OCI-LY7 (cell line): Measurements from ENCODE around the gene PRAC2. TPM values are rescaled to one million over a fixed set of nuclear protein-coding genes. Genes with fewer than 3 reads are reported as not detected.

ENCODE experiments used
- BruUV-seq: library from RNA; stranded (reverse); fragments of 400-500 nt; replicated peaks from 2 replicates; lab custom pipeline; 2021; lab: Mats Ljungman, UMichigan
- CTCF ChIA-PET: fragments of 300-600 bp; sonication (Branson Sonifier 250); formaldehyde crosslinking; loops from one replicate; lab custom pipeline; 2022; ENCODE audit warnings: antibody characterized with exemption; ENCODE audit not compliant: unreplicated experiment; lab: Charles Lee
- POLR2A ChIA-PET: fragments of 300-600 bp; sonication (Branson Sonifier 250); formaldehyde crosslinking; loops from one replicate; lab custom pipeline; 2022; ENCODE audit warnings: antibody characterized with exemption; lab: Charles Lee
- DNase-seq: peaks from one replicate; pipeline ENCODE4 v3.0.0-alpha.2; 2015; ENCODE audit warnings: low spot score
- H2AFZ ChIP-seq: fragments of 200-600 bp; sonication (generic), shearing (Covaris generic); 2 replicates; pipeline ENCODE4 v1.6.1; 2014; ENCODE audit warnings: mild to moderate bottlenecking, antibody characterized with exemption, low read length, moderate library complexity
- H3K27ac ChIP-seq: fragments of 200-600 bp; sonication (generic); 2 replicates; pipeline ENCODE4 v1.5.1; 2014; ENCODE audit warnings: mixed run types, low read depth, mild to moderate bottlenecking, moderate library complexity, low read length, inconsistent platforms; ENCODE audit not compliant: poor library complexity, severe bottlenecking
- H3K36me3 ChIP-seq: fragments of 200-600 bp; sonication (generic); 2 replicates; pipeline ENCODE4 v1.6.1; 2014; ENCODE audit warnings: mild to moderate bottlenecking, antibody characterized with exemption, low read length, moderate library complexity, mixed read lengths; ENCODE audit not compliant: insufficient read depth
- H3K4me1 ChIP-seq: fragments of 200-600 bp; sonication (generic); 2 replicates; pipeline ENCODE4 v1.5.1; 2014; ENCODE audit warnings: mild to moderate bottlenecking, low read length; ENCODE audit not compliant: insufficient read depth, poor library complexity, severe bottlenecking
- H3K4me2 ChIP-seq: fragments of 200-600 bp; sonication (generic); 2 replicates; pipeline ENCODE4 v1.6.1; 2014; ENCODE audit warnings: mild to moderate bottlenecking, low read length
- H3K4me3 ChIP-seq: fragments of 200-600 bp; sonication (generic); 2 replicates; pipeline ENCODE4 v1.5.1; 2014; ENCODE audit warnings: mild to moderate bottlenecking, low read depth, low read length; ENCODE audit not compliant: poor library complexity, severe bottlenecking
- H3K79me2 ChIP-seq: fragments of 200-600 bp; sonication (generic); 2 replicates; pipeline ENCODE4 v1.6.1; 2016; ENCODE audit warnings: low read depth, mild to moderate bottlenecking, low read length, moderate library complexity, mixed read lengths; ENCODE audit not compliant: insufficient read depth
- H3K9me2 ChIP-seq: fragments of 200-600 bp; sonication (generic); 2 replicates; pipeline ENCODE4 v1.6.1; 2016; ENCODE audit warnings: mild to moderate bottlenecking, low read length, mixed read lengths; ENCODE audit not compliant: insufficient read depth
- H3K9me3 ChIP-seq: fragments of 200-600 bp; sonication (generic); 2 replicates; pipeline ENCODE4 v1.6.1; 2014; ENCODE audit warnings: mild to moderate bottlenecking, mixed run types, low read length, mixed read lengths
- H4K20me1 ChIP-seq: fragments of 200-600 bp; sonication (generic); 2 replicates; pipeline ENCODE4 v1.6.1; 2014; ENCODE audit warnings: mild to moderate bottlenecking, antibody characterized with exemption, low read length, moderate library complexity, mixed read lengths; ENCODE audit not compliant: insufficient read depth
- CTCF ChIP-seq: fragments of 200-600 bp; sonication (generic); conservative IDR thresholded peaks from 2 replicates; pipeline ENCODE4 v1.5.1; 2014; ENCODE audit warnings: mild to moderate bottlenecking, antibody characterized with exemption, low read length, moderate library complexity, mixed read lengths
- EZH2phosphoT487 ChIP-seq: fragments of 200-600 bp; sonication (generic); IDR thresholded peaks from 2 replicates; pipeline ENCODE4 v1.6.1; 2018; ENCODE audit warnings: low read depth, borderline replicate concordance, mild to moderate bottlenecking, mixed run types, antibody characterized with exemption, low read length, moderate library complexity, mixed read lengths
- intact Hi-C: fragments of 100-400 bp; cut with micrococcal nuclease; formaldehyde crosslinking; loops from one replicate; pipeline ENCODE4 v1.10.0; 2022; ENCODE audit not compliant: unreplicated experiment
- total RNA-seq, 2 experiments: library from RNA; depleted of rRNA in 1 of 2; stranded (reverse); fragments of >200 nt in 1 of 2; shearing (Covaris generic) in 1 of 2; gene quantifications; 2 replicates each; pipeline ENCODE4 v1.2.3, GENCODE V29; 2014 to 2022

PRAC2 gene
- total RNA-seq, 2 experiments from 2014 or later: not detected

DNA sequence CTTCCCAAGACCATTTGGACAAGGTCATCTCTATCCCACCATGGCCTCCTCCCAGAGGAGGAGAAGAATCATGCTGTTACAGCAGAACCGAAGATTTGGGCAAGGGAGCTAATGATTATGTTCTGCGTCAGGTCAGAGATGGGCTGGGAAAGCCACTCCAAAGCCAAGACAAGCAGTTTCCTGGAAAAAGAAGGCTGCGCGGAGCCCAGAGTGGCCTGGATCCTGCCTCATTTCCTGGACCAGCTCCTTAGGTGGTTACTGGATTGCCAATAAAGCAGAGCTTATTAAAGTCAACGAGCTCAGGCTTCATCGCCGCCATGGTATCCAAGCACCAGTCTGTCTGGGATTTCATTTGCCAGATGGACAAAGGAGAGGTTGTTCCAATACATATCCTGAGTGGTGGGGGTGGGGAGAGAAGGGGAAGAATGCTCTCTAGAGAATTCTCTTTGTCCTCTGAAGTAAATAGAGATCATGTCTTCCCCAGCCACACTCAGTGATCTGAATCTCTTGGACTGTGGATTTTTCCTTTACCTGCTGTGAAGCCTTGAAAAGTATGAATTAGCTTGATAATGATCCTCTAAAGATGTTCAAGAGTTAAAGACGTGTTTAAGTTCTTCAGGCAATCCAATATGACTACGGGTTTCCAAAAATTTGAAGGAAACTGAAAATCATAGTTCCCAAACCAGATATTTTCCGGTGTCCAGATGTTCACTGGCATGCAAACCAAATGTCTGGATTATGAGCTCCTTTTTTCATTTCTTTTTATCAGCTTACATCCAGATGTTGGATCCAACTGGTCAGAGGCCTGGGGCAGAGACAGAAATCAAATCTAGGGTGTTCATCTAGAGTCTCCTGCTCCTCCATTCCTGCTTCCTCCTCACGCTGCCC lies 18.4 kb upstream of the PRAC2 start:
- intact Hi-C loops: no loop called here
- Histone ChIP-seq H3K79me2 (no peaks in the 10 kb centered on the region), H3K4me3 (no peak overlapping the region), H3K4me2 (no peak overlapping the region), H3K9me2 (no peaks in the 10 kb centered on the region), H4K20me1 (no peaks in the 10 kb centered on the region), H3K4me1 (no peaks in the 10 kb centered on the region), H3K27ac (no peak overlapping the region), H3K9me3 (no peaks in the 10 kb centered on the region), H2AFZ (no peak overlapping the region), H3K36me3 (no peaks in the 10 kb centered on the region)
- no peak for TF ChIP-seq EZH2phosphoT487
- no peak for TF ChIP-seq CTCF
- DNase-seq: no peak
- BruUV-seq: no TSS peak
- ChIA-PET POLR2A (interaction anchor here (1.0 kb wide), 1 partner anchor 465 kb away, joined by 6 read pairs; no protein-coding TSS in a partner anchor), CTCF (interaction anchor here (1.0 kb wide), 1 partner anchor 80 kb away, joined by 3 read pairs; no protein-coding TSS in a partner anchor)

DNA sequence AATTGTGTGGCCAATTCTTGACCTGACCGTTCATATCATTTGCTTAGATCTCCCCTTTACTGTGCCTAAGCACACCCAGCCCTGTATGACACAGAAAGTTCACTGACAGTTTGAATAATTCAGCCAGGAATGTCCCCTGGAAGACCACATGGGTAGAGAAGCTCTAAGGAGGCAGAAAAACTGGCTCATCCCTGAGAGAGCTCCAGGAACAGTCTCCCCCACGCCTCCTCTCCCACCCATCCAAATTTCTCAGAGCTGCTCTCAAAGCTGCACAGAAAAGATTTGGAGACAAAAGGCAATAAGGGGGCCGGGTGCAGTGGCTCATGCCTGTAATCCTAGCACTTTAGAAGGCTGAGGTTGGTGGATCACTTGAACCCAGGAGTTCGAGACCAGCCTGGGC lies 11.9 kb upstream of the PRAC2 start:
- ChIA-PET POLR2A (no interaction called here), CTCF (no interaction called here)
- Histone ChIP-seq H3K9me3 (no peaks in the 10 kb centered on the region), H2AFZ (no peak overlapping the region), H3K9me2 (no peaks in the 10 kb centered on the region), H4K20me1 (no peaks in the 10 kb centered on the region), H3K36me3 (no peaks in the 10 kb centered on the region), H3K4me2 (no peak overlapping the region), H3K27ac (no peak overlapping the region), H3K4me3 (no peak overlapping the region), H3K4me1 (no peaks in the 10 kb centered on the region), H3K79me2 (no peaks in the 10 kb centered on the region)
- TF ChIP-seq EZH2phosphoT487 (no peak), CTCF (no peak)
- intact Hi-C loops: no loop called here
- BruUV-seq: no TSS peak
- DNase-seq: no peak
